Hepatocyte (in vitro differentiated cells): Measurements from ENCODE around the gene PRDM16. TPM values are rescaled to one million over a fixed set of nuclear protein-coding genes. Genes with fewer than 3 reads are reported as not detected.
A peak's percentile ranks its signal among the peaks of the same experiment; 100 is the strongest.

Experiments
- DNase-seq: peaks from one replicate; pipeline ENCODE4 v3.0.0-alpha.2; 2016; ENCODE audit warnings: low spot score
- H2AFZ ChIP-seq: fragments of 200-600 bp; sonication (generic); 2 replicates; pipeline ENCODE4 v1.6.0; 2016; ENCODE audit warnings: antibody characterized with exemption, mild to moderate bottlenecking
- H3K27ac ChIP-seq: fragments of 200-600 bp; sonication (generic); 2 replicates; pipeline ENCODE4 v1.5.1; 2016; ENCODE audit warnings: mild to moderate bottlenecking
- H3K27me3 ChIP-seq: fragments of 200-600 bp; sonication (generic); 2 replicates; pipeline ENCODE4 v1.6.1; 2016
- H3K36me3 ChIP-seq: fragments of 200-600 bp; sonication (generic); replicated peaks from 2 replicates; pipeline ENCODE4 v1.5.1; 2016; ENCODE audit warnings: low read depth; ENCODE audit not compliant: insufficient read depth
- H3K4me1 ChIP-seq: fragments of 200-600 bp; sonication (generic); 2 replicates; pipeline ENCODE4 v1.5.1; 2016; ENCODE audit warnings: mild to moderate bottlenecking, moderate library complexity; ENCODE audit not compliant: insufficient read depth
- H3K4me2 ChIP-seq: fragments of 200-600 bp; sonication (generic); 2 replicates; pipeline ENCODE4 v1.6.0; 2016
- H3K4me3 ChIP-seq: fragments of 200-600 bp; sonication (generic); 2 replicates; pipeline ENCODE4 v1.5.1; 2016; ENCODE audit warnings: mild to moderate bottlenecking
- H3K79me2 ChIP-seq: fragments of 200-600 bp; sonication (generic); 2 replicates; pipeline ENCODE4 v1.6.0; 2017; ENCODE audit warnings: mild to moderate bottlenecking
- H3K9me2 ChIP-seq: fragments of 200-600 bp; sonication (generic); replicated peaks from 2 replicates; pipeline ENCODE4 v1.6.0; 2017; ENCODE audit warnings: mild to moderate bottlenecking; ENCODE audit not compliant: insufficient read depth
- H3K9me3 ChIP-seq: fragments of 200-600 bp; sonication (generic); 2 replicates; pipeline ENCODE4 v1.5.1; 2016; ENCODE audit warnings: low read depth, mild to moderate bottlenecking
- H4K20me1 ChIP-seq: fragments of 200-600 bp; sonication (generic); 2 replicates; pipeline ENCODE4 v1.6.0; 2016; ENCODE audit warnings: mild to moderate bottlenecking; ENCODE audit not compliant: insufficient read depth, poor library complexity, severe bottlenecking
- EZH2 ChIP-seq: fragments of 200-600 bp; sonication (generic); IDR thresholded peaks from 2 replicates; pipeline ENCODE4 v1.6.1; 2016; ENCODE audit warnings: antibody characterized with exemption, mild to moderate bottlenecking, borderline replicate concordance
- EZH2phosphoT487 ChIP-seq: fragments of 200-600 bp; sonication (generic); IDR thresholded peaks from one replicate; pipeline ENCODE4 v1.6.1; 2018; ENCODE audit warnings: antibody characterized with exemption, mild to moderate bottlenecking, low read depth, moderate library complexity; ENCODE audit not compliant: unreplicated experiment, severe bottlenecking
- WGBS: methylation state at CpG from one replicate; pipeline ENCODE4 v1.1.6; 2016; ENCODE audit warnings: low lambda C conversion rate; ENCODE audit errors: missing lambda C conversion rate; 5-methylcytosine and 5-hydroxymethylcytosine counted together
- polyA plus RNA-seq: library from polyadenylated mRNA; unstranded; fragments of >200 nt; fragmentation: Nextera tagmentation; extraction: Ambion mirVana; gene quantifications from 2 replicates; pipeline ENCODE4 v1.2.1, GENCODE V29; 2016
- total RNA-seq: library from RNA; depleted of rRNA; stranded (reverse); fragments of >200 nt; gene quantifications from 2 replicates; pipeline ENCODE4 v1.2.3, GENCODE V29; 2014
- TF ChIP-seq, protein P1 (sequence below): fragments of 200-600 bp; sonication (generic); IDR thresholded peaks from 2 replicates; pipeline ENCODE4 v1.5.1; 2016; ENCODE audit warnings: antibody characterized with exemption, mild to moderate bottlenecking; ENCODE audit not compliant: poor library complexity

The PRDM16 gene
- total and polyA plus RNA-seq, 2 experiments from 2014 or later: 8.1 to 9.9 TPM

DNA sequence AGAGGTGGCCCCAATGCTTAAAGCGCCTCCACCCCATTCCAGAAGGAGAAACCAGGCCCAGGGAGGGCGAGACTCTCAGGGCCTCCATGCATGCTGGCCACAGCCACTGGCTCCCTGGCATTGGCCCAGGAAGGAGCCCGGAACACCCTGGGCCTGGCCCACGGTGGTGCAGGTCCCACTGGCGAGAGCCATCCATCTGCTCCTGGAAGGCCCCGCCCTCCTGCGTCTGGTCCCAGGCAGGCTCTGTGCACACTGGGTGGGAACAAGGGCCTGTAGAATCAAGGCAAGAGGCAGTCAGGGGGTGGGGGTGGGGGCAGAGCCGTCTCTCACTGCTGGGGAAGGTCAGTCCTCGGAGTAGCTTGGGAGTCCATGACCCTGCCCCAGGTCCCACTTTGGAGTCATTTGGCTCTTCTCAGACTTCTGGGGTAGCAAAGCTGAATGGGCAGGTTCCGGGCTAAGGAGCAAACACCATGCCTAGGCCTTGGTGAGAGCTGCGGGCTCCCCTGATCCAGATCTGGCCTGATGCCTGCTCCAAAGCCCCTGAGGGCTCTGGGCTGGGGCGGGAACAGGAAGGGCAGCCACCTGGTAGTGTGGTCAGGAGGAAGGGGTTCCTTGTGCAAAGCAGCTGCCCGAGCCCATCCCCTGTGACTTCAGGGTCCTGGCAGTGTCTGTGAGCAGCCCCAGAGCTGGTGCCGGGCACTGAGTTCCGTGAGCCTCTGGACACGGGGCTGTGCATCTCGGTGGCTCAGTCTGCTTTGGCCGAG is 278.4 kb downstream of the PRDM16 start:
- H3K4me1 ChIP-seq: peaks cover 23% of the 10 kb centered on the region
- no peak overlapping the region for H3K27ac ChIP-seq
- 81% methylated on average over 17 of the region's 18 CpGs for WGBS

DNA sequence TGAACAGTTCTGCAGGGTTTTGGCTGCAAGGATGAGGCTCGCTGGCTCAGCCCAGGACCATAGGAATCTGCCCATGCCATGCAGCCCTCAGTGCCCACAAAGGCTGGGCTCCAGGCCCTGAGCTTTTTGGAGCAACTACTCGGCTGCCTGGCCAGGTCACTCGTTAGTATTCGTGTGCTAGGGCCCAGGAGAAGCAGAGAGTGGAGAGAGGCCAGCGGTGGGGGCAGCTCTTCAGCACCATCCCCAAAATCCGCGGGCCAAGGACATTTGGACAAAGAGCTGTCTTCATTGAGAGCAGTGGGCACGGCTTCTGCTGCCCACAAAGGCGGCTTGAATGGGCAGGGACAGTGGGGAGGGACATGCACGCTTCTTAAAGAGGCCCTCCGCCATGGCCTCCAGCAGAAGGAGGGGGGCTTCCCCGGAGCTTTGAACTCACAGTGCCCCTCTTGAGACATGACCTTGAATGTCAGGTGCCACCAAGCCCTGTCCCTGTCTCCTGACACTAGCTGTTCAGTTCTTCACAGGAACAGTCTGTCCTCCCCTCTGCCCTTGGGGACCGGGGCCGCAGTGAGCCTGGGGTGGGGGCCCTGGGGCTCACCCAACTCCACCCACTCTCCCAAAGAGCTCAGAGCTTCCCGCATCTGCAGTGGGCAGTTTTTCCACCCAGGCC is 279.3 kb downstream of the PRDM16 start:
- Histone ChIP-seq H3K4me1 (peaks cover 27% of the 10 kb centered on the region), H3K27me3 (no peaks in the 10 kb centered on the region)
- WGBS: 85% methylated on average over 15 of the region's 15 CpGs

More for the DNA sequence above, 278.4 kb downstream of the PRDM16 start:
- Histone ChIP-seq H4K20me1 (no peaks in the 10 kb centered on the region), H3K9me2 (no peaks in the 10 kb centered on the region), H3K4me3 (no peak overlapping the region), H3K27me3 (no peaks in the 10 kb centered on the region), H3K79me2 (no peaks in the 10 kb centered on the region), H3K4me2 (no peak overlapping the region), H3K9me3 (peaks cover 5% of the 10 kb centered on the region), H3K36me3 (no peaks in the 10 kb centered on the region), H2AFZ (no peak overlapping the region)
- DNase-seq: no peak
- TF ChIP-seq, protein P1, sequence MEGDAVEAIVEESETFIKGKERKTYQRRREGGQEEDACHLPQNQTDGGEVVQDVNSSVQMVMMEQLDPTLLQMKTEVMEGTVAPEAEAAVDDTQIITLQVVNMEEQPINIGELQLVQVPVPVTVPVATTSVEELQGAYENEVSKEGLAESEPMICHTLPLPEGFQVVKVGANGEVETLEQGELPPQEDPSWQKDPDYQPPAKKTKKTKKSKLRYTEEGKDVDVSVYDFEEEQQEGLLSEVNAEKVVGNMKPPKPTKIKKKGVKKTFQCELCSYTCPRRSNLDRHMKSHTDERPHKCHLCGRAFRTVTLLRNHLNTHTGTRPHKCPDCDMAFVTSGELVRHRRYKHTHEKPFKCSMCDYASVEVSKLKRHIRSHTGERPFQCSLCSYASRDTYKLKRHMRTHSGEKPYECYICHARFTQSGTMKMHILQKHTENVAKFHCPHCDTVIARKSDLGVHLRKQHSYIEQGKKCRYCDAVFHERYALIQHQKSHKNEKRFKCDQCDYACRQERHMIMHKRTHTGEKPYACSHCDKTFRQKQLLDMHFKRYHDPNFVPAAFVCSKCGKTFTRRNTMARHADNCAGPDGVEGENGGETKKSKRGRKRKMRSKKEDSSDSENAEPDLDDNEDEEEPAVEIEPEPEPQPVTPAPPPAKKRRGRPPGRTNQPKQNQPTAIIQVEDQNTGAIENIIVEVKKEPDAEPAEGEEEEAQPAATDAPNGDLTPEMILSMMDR: no peak
- no peak for TF ChIP-seq EZH2
- TF ChIP-seq EZH2phosphoT487: no peak

DNA sequence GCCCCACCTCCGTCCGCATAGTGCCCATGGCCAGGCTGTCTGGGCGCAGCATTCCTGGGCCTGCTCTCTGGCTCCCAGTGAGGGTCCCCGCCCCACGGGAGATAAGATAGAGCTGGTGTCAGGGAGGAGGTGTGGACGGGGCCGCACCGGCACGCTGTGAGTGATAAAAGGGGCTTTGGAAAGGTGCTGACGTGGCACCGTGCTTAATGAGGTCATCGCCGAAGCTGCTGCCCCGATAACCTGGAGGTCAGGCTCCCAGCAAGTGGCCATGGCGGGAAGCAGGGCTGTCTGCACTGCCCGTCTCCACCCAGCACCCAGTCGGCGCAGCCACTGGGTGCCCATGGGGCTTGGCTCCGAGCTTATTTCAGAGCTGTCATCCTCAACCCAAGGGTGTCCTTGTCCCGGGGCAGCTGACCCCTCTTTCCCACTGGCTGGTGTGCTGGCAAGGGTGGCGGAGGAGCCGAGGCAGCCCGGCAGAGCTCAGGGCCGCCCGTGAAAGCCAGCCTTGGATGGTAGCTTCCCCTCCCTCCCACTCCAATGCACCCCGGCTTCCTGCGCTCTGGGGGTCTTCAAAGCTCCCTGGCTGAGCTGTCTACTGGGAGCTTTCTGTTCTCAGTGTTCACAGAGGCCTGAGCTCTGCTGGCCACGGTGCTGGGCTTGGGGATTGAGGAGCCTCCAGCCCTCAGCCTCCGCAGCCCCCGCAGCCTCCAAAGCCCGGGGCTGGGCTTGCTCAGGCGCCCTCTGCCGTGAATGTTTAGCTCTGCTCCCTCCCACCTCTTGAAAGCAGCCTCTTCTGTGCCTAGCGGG is 280.4 kb downstream of the PRDM16 start:
- no peaks in the 10 kb centered on the region for H4K20me1 ChIP-seq
- 55% methylated on average over 33 of the region's 34 CpGs for WGBS
- no peaks in the 10 kb centered on the region for H3K36me3 ChIP-seq
- no peak for TF ChIP-seq EZH2
- TF ChIP-seq, protein P1: peak; percentile 41
- peaks cover 27% of the 10 kb centered on the region for H3K4me1 ChIP-seq
- peaks cover 1% of the 10 kb centered on the region for H3K9me3 ChIP-seq
- no peak overlapping the region for H3K4me3 ChIP-seq
- H3K79me2 ChIP-seq: no peaks in the 10 kb centered on the region
- H3K27me3 ChIP-seq: no peaks in the 10 kb centered on the region
- H3K9me2 ChIP-seq: no peaks in the 10 kb centered on the region
- peak; percentile 77 for DNase-seq
- H3K4me2 ChIP-seq: peak overlapping the region; percentile 13
- H3K27ac ChIP-seq: peak overlapping the region; percentile 86
- no peak overlapping the region for H2AFZ ChIP-seq

More for the DNA sequence above, 279.3 kb downstream of the PRDM16 start:
- H3K27ac ChIP-seq: peak overlapping the region; percentile 86
- H3K9me2 ChIP-seq: no peaks in the 10 kb centered on the region
- TF ChIP-seq EZH2phosphoT487 (no peak), EZH2 (no peak)
- TF ChIP-seq, protein P1: no peak
- peaks cover 5% of the 10 kb centered on the region for H3K9me3 ChIP-seq
- no peak overlapping the region for H3K4me3 ChIP-seq
- H2AFZ ChIP-seq: no peak overlapping the region
- H4K20me1 ChIP-seq: no peaks in the 10 kb centered on the region
- DNase-seq: no peak
- H3K4me2 ChIP-seq: peak overlapping the region; percentile 13
- no peaks in the 10 kb centered on the region for H3K79me2 ChIP-seq
- no peaks in the 10 kb centered on the region for H3K36me3 ChIP-seq
